GM23338 (cell line): ENCODE measurements around the gene ANKRA2. TPM values are rescaled to one million over a fixed set of nuclear protein-coding genes. Genes with fewer than 3 reads are reported as not detected.

Experiments
- ATAC-seq: fragments of 200-7000 bp; cut with Tn5 transposase; 3 replicates; pipeline ENCODE4 v1.9.1; 2020
- DNase-seq: peaks from one replicate; pipeline ENCODE4 v3.0.0-alpha.2; 2015; ENCODE audit warnings: low spot score
- H2AFZ ChIP-seq: fragments of 200-600 bp; sonication (generic); 2 replicates; pipeline ENCODE4 v1.8.0; 2016; ENCODE audit warnings: antibody characterized with exemption, mild to moderate bottlenecking, moderate library complexity
- H3F3A ChIP-seq: fragments of 200-600 bp; sonication (generic); replicated peaks from 2 replicates; pipeline ENCODE4 v1.8.0; 2017; ENCODE audit warnings: antibody characterized with exemption, mixed run types, low read depth
- H3K27ac ChIP-seq: fragments of 200-600 bp; sonication (generic); 2 replicates; pipeline ENCODE4 v1.6.1; 2016; ENCODE audit warnings: low read depth
- H3K27me3 ChIP-seq: fragments of 200-600 bp; sonication (generic); 2 replicates; pipeline ENCODE4 v1.8.0; 2016; ENCODE audit warnings: mild to moderate bottlenecking, mixed run types, moderate library complexity; ENCODE audit not compliant: insufficient read depth
- H3K36me3 ChIP-seq: fragments of 200-600 bp; sonication (generic); 2 replicates; pipeline ENCODE4 v1.8.0; 2016; ENCODE audit warnings: mild to moderate bottlenecking; ENCODE audit not compliant: insufficient read depth
- H3K4me1 ChIP-seq: fragments of 200-600 bp; sonication (generic); 2 replicates; pipeline ENCODE4 v1.8.0; 2016; ENCODE audit warnings: mild to moderate bottlenecking, moderate library complexity; ENCODE audit not compliant: insufficient read depth
- H3K4me2 ChIP-seq: fragments of 200-600 bp; sonication (generic); 2 replicates; pipeline ENCODE4 v1.7.1; 2017; ENCODE audit warnings: mixed run types
- H3K4me3 ChIP-seq: fragments of 200-600 bp; sonication (generic); 2 replicates; pipeline ENCODE4 v1.6.1; 2016; ENCODE audit warnings: mixed run types
- H3K79me2 ChIP-seq: fragments of 200-600 bp; sonication (generic); replicated peaks from 2 replicates; pipeline ENCODE4 v1.8.0; 2017; ENCODE audit warnings: mild to moderate bottlenecking; ENCODE audit not compliant: insufficient read depth
- H3K9me2 ChIP-seq: fragments of 200-600 bp; sonication (generic); 2 replicates; pipeline ENCODE4 v1.8.0; 2017; ENCODE audit not compliant: insufficient read depth
- H4K20me1 ChIP-seq: fragments of 200-600 bp; sonication (generic); replicated peaks from 2 replicates; pipeline ENCODE4 v1.8.0; 2017; ENCODE audit warnings: mild to moderate bottlenecking; ENCODE audit not compliant: insufficient read depth
- H3K27ac Mint-ChIP-seq: 2 replicates; pipeline ENCODE4 v1.8.0; 2020; ENCODE audit warnings: inconsistent platforms, mild to moderate bottlenecking, moderate library complexity, mixed read lengths
- H3K27me3 Mint-ChIP-seq: 3 replicates; pipeline ENCODE4 v1.8.0; 2022; ENCODE audit warnings: low read depth, mild to moderate bottlenecking, moderate library complexity, mixed read lengths, inconsistent platforms; ENCODE audit not compliant: insufficient read depth, poor library complexity
- H3K36me3 Mint-ChIP-seq: 3 replicates; pipeline ENCODE4 v1.8.0; 2021; ENCODE audit warnings: low read depth, mild to moderate bottlenecking, inconsistent platforms, moderate library complexity, mixed read lengths
- H3K4me1 Mint-ChIP-seq: 3 replicates; pipeline ENCODE4 v1.8.0; 2020; ENCODE audit warnings: mild to moderate bottlenecking, inconsistent platforms, mixed read lengths
- H3K4me3 Mint-ChIP-seq: 3 replicates; pipeline ENCODE4 v1.8.0; 2021; ENCODE audit warnings: moderate library complexity, mild to moderate bottlenecking, inconsistent platforms, mixed read lengths
- H3K9me3 Mint-ChIP-seq: 3 replicates; pipeline ENCODE4 v1.8.0; 2020; ENCODE audit warnings: moderate library complexity, mild to moderate bottlenecking, inconsistent platforms, mixed read lengths
- CREB1 ChIP-seq: fragments of 250-450 bp; sonication (Bioruptor Pico); IDR thresholded peaks from 2 replicates; pipeline ENCODE4 v1.5.0; 2020; ENCODE audit warnings: low read depth, mild to moderate bottlenecking, moderate library complexity
- ETS1 ChIP-seq: IDR thresholded peaks from 2 replicates; pipeline ENCODE4 v1.6.1; 2016; ENCODE audit warnings: antibody characterized with exemption
- EZH2 ChIP-seq: fragments of 200-600 bp; sonication (generic); IDR thresholded peaks from one replicate; pipeline ENCODE4 v1.8.0; 2017; ENCODE audit warnings: antibody characterized with exemption, mild to moderate bottlenecking, low read depth; ENCODE audit not compliant: unreplicated experiment
- EZH2phosphoT487 ChIP-seq: fragments of 200-600 bp; sonication (generic); IDR thresholded peaks from one replicate; pipeline ENCODE4 v1.8.1; 2018; ENCODE audit warnings: antibody characterized with exemption; ENCODE audit not compliant: unreplicated experiment
- JUNB ChIP-seq: IDR thresholded peaks from one replicate; pipeline ENCODE4 v1.6.1; 2016; ENCODE audit warnings: antibody characterized with exemption; ENCODE audit not compliant: unreplicated experiment
- POLR2AphosphoS5 ChIP-seq: IDR thresholded peaks from 2 replicates; pipeline ENCODE4 v1.6.1; 2016; ENCODE audit warnings: antibody characterized with exemption, low read depth
- REST ChIP-seq: IDR thresholded peaks from one replicate; pipeline ENCODE4 v1.6.1; 2018; ENCODE audit warnings: antibody characterized with exemption; ENCODE audit not compliant: unreplicated experiment
- STAT1 ChIP-seq: IDR thresholded peaks from one replicate; pipeline ENCODE4 v1.6.1; 2016; ENCODE audit warnings: antibody characterized with exemption; ENCODE audit not compliant: unreplicated experiment
- ZNF114 ChIP-seq: fragments of 250-450 bp; sonication (Bioruptor Pico); IDR thresholded peaks from 2 replicates; pipeline ENCODE4 v1.5.0; 2020; ENCODE audit warnings: mild to moderate bottlenecking, moderate library complexity
- polyA plus RNA-seq: library from polyadenylated mRNA; unstranded; fragments of >200 nt; fragmentation: Nextera tagmentation; extraction: Ambion mirVana; gene quantifications from 2 replicates; pipeline ENCODE4 v1.2.1, GENCODE V29; 2016
- total RNA-seq: library from RNA; depleted of rRNA; stranded (reverse); fragments of >200 nt; shearing (Covaris generic); gene quantifications from 2 replicates; pipeline ENCODE4 v1.2.3, GENCODE V29; 2014
- TF ChIP-seq, protein P1 (sequence below): fragments of 250-450 bp; sonication (Bioruptor Pico); IDR thresholded peaks from 2 replicates; pipeline ENCODE4 v1.5.0; 2020; ENCODE audit warnings: mild to moderate bottlenecking, moderate library complexity

The ANKRA2 gene
- total and polyA plus RNA-seq, 2 experiments from 2014 or later = 13.1 to 15.3 TPM

DNA sequence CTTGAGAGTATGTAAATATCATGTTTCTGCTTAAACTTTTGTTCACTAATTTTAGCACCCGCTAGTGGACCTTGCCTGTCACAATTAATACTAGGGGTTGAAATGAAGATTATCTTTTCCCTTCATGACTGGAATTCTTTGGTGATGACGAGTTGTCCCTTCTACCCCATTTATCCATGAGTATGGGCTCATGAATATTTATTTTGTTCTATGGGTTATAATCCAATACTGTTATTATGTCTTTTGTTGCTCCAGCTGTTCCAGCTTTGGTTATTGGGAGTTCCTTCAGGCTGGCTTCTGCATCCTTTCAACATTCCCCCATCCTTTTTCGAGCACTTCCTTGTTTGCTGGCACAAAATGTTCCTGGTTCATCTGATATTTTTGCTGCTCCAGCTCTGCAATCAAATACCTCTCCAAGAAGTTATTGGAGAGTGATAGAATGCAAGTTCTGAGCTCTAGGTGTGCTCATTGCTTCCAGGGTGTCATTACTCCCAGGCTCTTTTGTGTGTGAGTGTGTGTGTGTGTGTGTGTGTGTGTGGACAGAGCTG, 40.8 kb upstream of the ANKRA2 start:
- H3K4me1 Mint-ChIP-seq = no peaks in the 10 kb centered on the region
- H2AFZ ChIP-seq = no peak overlapping the region
- H3K27me3 ChIP-seq = no peaks in the 10 kb centered on the region
- DNase-seq (no peak), ATAC-seq (no peak)
- no peaks in the 10 kb centered on the region for H3K36me3 Mint-ChIP-seq
- H3K4me1 ChIP-seq = no peaks in the 10 kb centered on the region
- H3F3A ChIP-seq = no peaks in the 10 kb centered on the region
- no peaks in the 10 kb centered on the region for H3K27me3 Mint-ChIP-seq
- no peaks in the 10 kb centered on the region for H3K36me3 ChIP-seq
- TF ChIP-seq REST (no peak), JUNB (no peak), STAT1 (no peak), POLR2AphosphoS5 (no peak), ZNF114 (CRISPR knock-in tag) (no peak), ETS1 (no peak), CREB1 (CRISPR knock-in tag) (no peak)
- H3K9me3 Mint-ChIP-seq = no peaks in the 10 kb centered on the region; the same call in 2 of the 3 replicates
- no peak overlapping the region for H3K27ac ChIP-seq
- H3K9me2 ChIP-seq = no peaks in the 10 kb centered on the region
- H3K4me2 ChIP-seq = no peak overlapping the region
- no peak overlapping the region for H3K4me3 Mint-ChIP-seq
- H3K4me3 ChIP-seq = no peak overlapping the region
- no peaks in the 10 kb centered on the region for H4K20me1 ChIP-seq
- no peak overlapping the region for H3K27ac Mint-ChIP-seq
- H3K79me2 ChIP-seq = no peaks in the 10 kb centered on the region

- Mint-ChIP-seq H3K4me3 (no peak overlapping the region), H3K4me1 (no peaks in the 10 kb centered on the region), H3K9me3 (no peaks in the 10 kb centered on the region; the same call in 2 of the 3 replicates), H3K27ac (no peak overlapping the region), H3K27me3 (no peaks in the 10 kb centered on the region), H3K36me3 (no peaks in the 10 kb centered on the region)
- no peaks in the 10 kb centered on the region for H3K79me2 ChIP-seq
- H3K36me3 ChIP-seq = no peaks in the 10 kb centered on the region
- H3F3A ChIP-seq = no peaks in the 10 kb centered on the region
- no peak overlapping the region for H3K27ac ChIP-seq
- H3K27me3 ChIP-seq = no peaks in the 10 kb centered on the region
- no peaks in the 10 kb centered on the region for H4K20me1 ChIP-seq
- H3K4me3 ChIP-seq = no peak overlapping the region
- H3K4me2 ChIP-seq = no peak overlapping the region
- ATAC-seq = no peak
- H2AFZ ChIP-seq = no peak overlapping the region
- no peaks in the 10 kb centered on the region for H3K9me2 ChIP-seq
- no peaks in the 10 kb centered on the region for H3K4me1 ChIP-seq
- no peak for DNase-seq
- TF ChIP-seq, protein P1, sequence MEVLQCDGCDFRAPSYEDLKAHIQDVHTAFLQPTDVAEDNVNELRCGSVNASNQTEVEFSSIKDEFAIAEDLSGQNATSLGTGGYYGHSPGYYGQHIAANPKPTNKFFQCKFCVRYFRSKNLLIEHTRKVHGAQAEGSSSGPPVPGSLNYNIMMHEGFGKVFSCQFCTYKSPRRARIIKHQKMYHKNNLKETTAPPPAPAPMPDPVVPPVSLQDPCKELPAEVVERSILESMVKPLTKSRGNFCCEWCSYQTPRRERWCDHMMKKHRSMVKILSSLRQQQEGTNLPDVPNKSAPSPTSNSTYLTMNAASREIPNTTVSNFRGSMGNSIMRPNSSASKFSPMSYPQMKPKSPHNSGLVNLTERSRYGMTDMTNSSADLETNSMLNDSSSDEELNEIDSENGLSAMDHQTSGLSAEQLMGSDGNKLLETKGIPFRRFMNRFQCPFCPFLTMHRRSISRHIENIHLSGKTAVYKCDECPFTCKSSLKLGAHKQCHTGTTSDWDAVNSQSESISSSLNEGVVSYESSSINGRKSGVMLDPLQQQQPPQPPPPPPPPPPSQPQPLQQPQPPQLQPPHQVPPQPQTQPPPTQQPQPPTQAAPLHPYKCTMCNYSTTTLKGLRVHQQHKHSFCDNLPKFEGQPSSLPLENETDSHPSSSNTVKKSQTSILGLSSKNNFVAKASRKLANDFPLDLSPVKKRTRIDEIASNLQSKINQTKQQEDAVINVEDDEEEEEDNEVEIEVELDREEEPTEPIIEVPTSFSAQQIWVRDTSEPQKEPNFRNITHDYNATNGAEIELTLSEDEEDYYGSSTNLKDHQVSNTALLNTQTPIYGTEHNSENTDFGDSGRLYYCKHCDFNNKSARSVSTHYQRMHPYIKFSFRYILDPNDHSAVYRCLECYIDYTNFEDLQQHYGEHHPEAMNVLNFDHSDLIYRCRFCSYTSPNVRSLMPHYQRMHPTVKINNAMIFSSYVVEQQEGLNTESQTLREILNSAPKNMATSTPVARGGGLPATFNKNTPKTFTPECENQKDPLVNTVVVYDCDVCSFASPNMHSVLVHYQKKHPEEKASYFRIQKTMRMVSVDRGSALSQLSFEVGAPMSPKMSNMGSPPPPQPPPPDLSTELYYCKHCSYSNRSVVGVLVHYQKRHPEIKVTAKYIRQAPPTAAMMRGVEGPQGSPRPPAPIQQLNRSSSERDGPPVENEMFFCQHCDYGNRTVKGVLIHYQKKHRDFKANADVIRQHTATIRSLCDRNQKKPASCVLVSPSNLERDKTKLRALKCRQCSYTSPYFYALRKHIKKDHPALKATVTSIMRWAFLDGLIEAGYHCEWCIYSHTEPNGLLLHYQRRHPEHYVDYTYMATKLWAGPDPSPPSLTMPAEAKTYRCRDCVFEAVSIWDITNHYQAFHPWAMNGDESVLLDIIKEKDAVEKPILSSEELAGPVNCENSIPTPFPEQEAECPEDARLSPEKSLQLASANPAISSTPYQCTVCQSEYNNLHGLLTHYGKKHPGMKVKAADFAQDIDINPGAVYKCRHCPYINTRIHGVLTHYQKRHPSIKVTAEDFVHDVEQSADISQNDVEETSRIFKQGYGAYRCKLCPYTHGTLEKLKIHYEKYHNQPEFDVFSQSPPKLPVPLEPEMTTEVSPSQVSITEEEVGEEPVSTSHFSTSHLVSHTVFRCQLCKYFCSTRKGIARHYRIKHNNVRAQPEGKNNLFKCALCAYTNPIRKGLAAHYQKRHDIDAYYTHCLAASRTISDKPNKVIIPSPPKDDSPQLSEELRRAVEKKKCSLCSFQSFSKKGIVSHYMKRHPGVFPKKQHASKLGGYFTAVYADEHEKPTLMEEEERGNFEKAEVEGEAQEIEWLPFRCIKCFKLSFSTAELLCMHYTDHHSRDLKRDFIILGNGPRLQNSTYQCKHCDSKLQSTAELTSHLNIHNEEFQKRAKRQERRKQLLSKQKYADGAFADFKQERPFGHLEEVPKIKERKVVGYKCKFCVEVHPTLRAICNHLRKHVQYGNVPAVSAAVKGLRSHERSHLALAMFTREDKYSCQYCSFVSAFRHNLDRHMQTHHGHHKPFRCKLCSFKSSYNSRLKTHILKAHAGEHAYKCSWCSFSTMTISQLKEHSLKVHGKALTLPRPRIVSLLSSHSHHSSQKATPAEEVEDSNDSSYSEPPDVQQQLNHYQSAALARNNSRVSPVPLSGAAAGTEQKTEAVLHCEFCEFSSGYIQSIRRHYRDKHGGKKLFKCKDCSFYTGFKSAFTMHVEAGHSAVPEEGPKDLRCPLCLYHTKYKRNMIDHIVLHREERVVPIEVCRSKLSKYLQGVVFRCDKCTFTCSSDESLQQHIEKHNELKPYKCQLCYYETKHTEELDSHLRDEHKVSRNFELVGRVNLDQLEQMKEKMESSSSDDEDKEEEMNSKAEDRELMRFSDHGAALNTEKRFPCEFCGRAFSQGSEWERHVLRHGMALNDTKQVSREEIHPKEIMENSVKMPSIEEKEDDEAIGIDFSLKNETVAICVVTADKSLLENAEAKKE (CRISPR knock-in tag) = no peak
- TF ChIP-seq JUNB = no peak
- no peak for TF ChIP-seq EZH2
- no peak for TF ChIP-seq POLR2AphosphoS5
- no peak for TF ChIP-seq EZH2phosphoT487
- TF ChIP-seq ZNF114 (CRISPR knock-in tag) = no peak
These were observed 40.0 kb upstream of the ANKRA2 start for GRCh38 chr5:73605223-73606087.
